Fibroblast of lung (primary cell): ENCODE measurements around the gene NRG2. TPM values are rescaled to one million over a fixed set of nuclear protein-coding genes. Genes with fewer than 3 reads are reported as not detected.

Source experiments
- DNase-seq, 2 donors: peaks; one replicate each; pipeline versions ENCODE4 v3.0.0 to v3.0.0-alpha.2; 2010; ENCODE audit warnings: low read depth in 2 of 2
- H2AFZ ChIP-seq: 2 replicates; pipeline ENCODE4 v1.5.1; 2012; ENCODE audit warnings: low read length, control low read depth, inconsistent platforms
- H3K27ac ChIP-seq: 2 replicates; pipeline ENCODE4 v1.5.1; 2011; ENCODE audit warnings: low read length, control low read depth; ENCODE audit not compliant: insufficient read depth
- H3K27me3 ChIP-seq: 2 replicates; pipeline ENCODE4 v1.5.1; 2011; ENCODE audit warnings: mild to moderate bottlenecking, low read length; ENCODE audit not compliant: control insufficient read depth, insufficient read depth
- H3K36me3 ChIP-seq: 2 replicates; pipeline ENCODE4 v1.5.1; 2011; ENCODE audit warnings: low read length; ENCODE audit not compliant: control insufficient read depth, insufficient read depth
- H3K4me1 ChIP-seq: 2 replicates; pipeline ENCODE4 v1.5.1; 2011; ENCODE audit warnings: low read length; ENCODE audit not compliant: control insufficient read depth, insufficient read depth; ENCODE audit errors: extremely low read depth
- H3K4me2 ChIP-seq: 2 replicates; pipeline ENCODE4 v1.5.1; 2011; ENCODE audit warnings: low read length, control low read depth; ENCODE audit not compliant: insufficient read depth; ENCODE audit errors: extremely low read depth
- H3K4me3 ChIP-seq, 4 experiments: fragments of 200-600 bp in 1 of 4; sonication (generic) in 1 of 4; replicated peaks in 1 of 4; 2 replicates each; pipeline ENCODE4 v1.5.1; 2011 to 2016; ENCODE audit warnings: low read length in 4 of 4, low read depth in 3 of 4, mild to moderate bottlenecking in 3 of 4, control low read depth in 2 of 4, inconsistent platforms in 1 of 4, mixed read lengths in 1 of 4; ENCODE audit not compliant: insufficient read depth in 1 of 4; ENCODE audit errors: control extremely low read depth in 1 of 4
- H3K79me2 ChIP-seq: 2 replicates; pipeline ENCODE4 v1.5.1; 2012; ENCODE audit warnings: mild to moderate bottlenecking, low read length, inconsistent platforms; ENCODE audit not compliant: control insufficient read depth, insufficient read depth
- H3K9ac ChIP-seq: 2 replicates; pipeline ENCODE4 v1.5.1; 2011; ENCODE audit warnings: mild to moderate bottlenecking, low read length, control low read depth; ENCODE audit not compliant: insufficient read depth
- H3K9me3 ChIP-seq: 2 replicates; pipeline ENCODE4 v1.5.1; 2012; ENCODE audit warnings: low read depth, low read length; ENCODE audit not compliant: control insufficient read depth, insufficient read depth
- H4K20me1 ChIP-seq: 2 replicates; pipeline ENCODE4 v1.5.1; 2011; ENCODE audit warnings: low read length; ENCODE audit not compliant: control insufficient read depth, insufficient read depth; ENCODE audit errors: extremely low read depth
- CTCF ChIP-seq, 2 donors: IDR thresholded peaks in 1 of 2; conservative IDR thresholded peaks in 1 of 2; 1 replicate in 1 of 2; 2 replicates in 1 of 2; pipeline ENCODE4 v1.5.1; 2011 to 2012; ENCODE audit warnings: low read length in 2 of 2, control low read depth in 1 of 2, inconsistent platforms in 1 of 2, low read depth in 1 of 2, mild to moderate bottlenecking in 1 of 2
- EZH2 ChIP-seq: IDR thresholded peaks from 2 replicates; pipeline ENCODE4 v1.5.1; 2012; ENCODE audit warnings: low read length, control low read depth, mild to moderate bottlenecking; ENCODE audit errors: missing control alignments
- polyA plus RNA-seq, 2 donors: library from polyadenylated mRNA; depleted of rRNA in 1 of 2; stranded (reverse) in 1 of 2; unstranded in 1 of 2; fragments of >200 nt; gene quantifications; 2 replicates each; pipeline ENCODE4 v1.2.1, GENCODE V29; 2011 to 2012; ENCODE audit warnings: missing spikeins in 1 of 2
- total RNA-seq: library from RNA; depleted of rRNA; stranded (reverse); fragments of >200 nt; gene quantifications from 2 replicates; pipeline ENCODE4 v1.2.1, GENCODE V29; 2014

The NRG2 gene
- total and polyA plus RNA-seq, 2 donors (not counting 1 experiment from before 2014, with no cell fraction given): 0.28 to 1.3 TPM

GRCh38 chr5:140007311-140007710, 35.8 kb downstream of the NRG2 start:
- Histone ChIP-seq H3K4me1 (no peaks in the 10 kb centered on the region), H4K20me1 (no peaks in the 10 kb centered on the region), H3K4me3 (no peak overlapping the region), H3K27ac (no peak overlapping the region), H3K36me3 (no peaks in the 10 kb centered on the region), H3K27me3 (peaks cover 19% of the 10 kb centered on the region), H3K4me2 (no peak overlapping the region), H2AFZ (no peak overlapping the region), H3K79me2 (no peaks in the 10 kb centered on the region), H3K9ac (no peak overlapping the region), H3K9me3 (no peaks in the 10 kb centered on the region)
- TF ChIP-seq CTCF (conservative IDR thresholded peaks at IDR 0.05 in 1 of 2, IDR thresholded peaks at IDR 0.05 in 1 of 2; ENCODE audit: low read depth in 1 of 2, low read length in 2 of 2): no peak
- TF ChIP-seq EZH2: no peak
- no peak for DNase-seq

GRCh38 chr5:140005145-140005591, 37.9 kb downstream of the NRG2 start:
- no peak overlapping the region for H3K4me3 ChIP-seq
- no peak overlapping the region for H2AFZ ChIP-seq
- peaks cover 24% of the 10 kb centered on the region for H3K27me3 ChIP-seq

GRCh38 chr5:140004174-140004573, 38.9 kb downstream of the NRG2 start:
- Histone ChIP-seq H3K4me2 (no peak overlapping the region), H3K4me1 (no peaks in the 10 kb centered on the region), H3K27me3 (peaks cover 33% of the 10 kb centered on the region), H3K36me3 (no peaks in the 10 kb centered on the region), H3K79me2 (no peaks in the 10 kb centered on the region), H3K9ac (no peak overlapping the region), H3K27ac (no peak overlapping the region), H3K9me3 (no peaks in the 10 kb centered on the region), H4K20me1 (no peaks in the 10 kb centered on the region), H3K4me3 (no peak overlapping the region), H2AFZ (no peak overlapping the region)
- TF ChIP-seq CTCF (conservative IDR thresholded peaks at IDR 0.05 in 1 of 2, IDR thresholded peaks at IDR 0.05 in 1 of 2; ENCODE audit: low read depth in 1 of 2, low read length in 2 of 2) (no peak), EZH2 (no peak)
- no peak for DNase-seq

More at GRCh38 chr5:140005145-140005591, 37.9 kb downstream of the NRG2 start:
- DNase-seq: no peak
- Histone ChIP-seq H3K79me2 (no peaks in the 10 kb centered on the region), H3K4me1 (no peaks in the 10 kb centered on the region), H3K4me2 (no peak overlapping the region), H3K36me3 (no peaks in the 10 kb centered on the region), H4K20me1 (no peaks in the 10 kb centered on the region), H3K27ac (no peak overlapping the region), H3K9me3 (no peaks in the 10 kb centered on the region), H3K9ac (no peak overlapping the region)
- TF ChIP-seq EZH2 (no peak), CTCF (conservative IDR thresholded peaks at IDR 0.05 in 1 of 2, IDR thresholded peaks at IDR 0.05 in 1 of 2; ENCODE audit: low read depth in 1 of 2, low read length in 2 of 2) (no peak)
